ENCODE measurements around the gene TPBGL. TPM values are rescaled to one million over a fixed set of nuclear protein-coding genes. Genes with fewer than 3 reads are reported as not detected.

Gene TPBGL
- total RNA-seq, 1 donor from 2014 or later: 0.47 TPM

GRCh38 chr11:75199412-75199955 lies 41.1 kb upstream of the TPBGL start:
- no peak overlapping the region for H3K4me3 ChIP-seq
- no peaks in the 10 kb centered on the region for H3K9me3 ChIP-seq
- peaks cover 24% of the 10 kb centered on the region for H3K4me1 ChIP-seq
- H3K27ac ChIP-seq: no peak overlapping the region
- H3K27me3 ChIP-seq (ENCODE audit: low read depth): no peaks in the 10 kb centered on the region
- intact Hi-C loops (cut with DNase I): no loop called here
- no peak for ATAC-seq
- no peak for DNase-seq
- H3K36me3 ChIP-seq: peaks cover 52% of the 10 kb centered on the region
- TF ChIP-seq CTCF (IDR thresholded peaks at IDR 0.05): no peak

GRCh38 chr11:75200051-75200450 lies 40.5 kb upstream of the TPBGL start:
- DNase-seq: no peak
- no peak overlapping the region for H3K4me3 ChIP-seq
- H3K36me3 ChIP-seq: peaks cover 52% of the 10 kb centered on the region
- no peak overlapping the region for H3K27ac ChIP-seq
- no peak for ATAC-seq
- peaks cover 18% of the 10 kb centered on the region for H3K4me1 ChIP-seq
- no peaks in the 10 kb centered on the region for H3K9me3 ChIP-seq
- no peaks in the 10 kb centered on the region for H3K27me3 ChIP-seq (ENCODE audit: low read depth)
- TF ChIP-seq CTCF (IDR thresholded peaks at IDR 0.05): no peak
- intact Hi-C loops (cut with DNase I): loop anchor here (10.0 kb wide), 1 partner anchor 55 kb away; no protein-coding TSS in a partner anchor

GRCh38 chr11:75200531-75200930 lies 40.0 kb upstream of the TPBGL start:
- Histone ChIP-seq H3K36me3 (peaks cover 52% of the 10 kb centered on the region), H3K4me3 (no peak overlapping the region), H3K27ac (no peak overlapping the region), H3K9me3 (no peaks in the 10 kb centered on the region), H3K4me1 (peaks cover 13% of the 10 kb centered on the region), H3K27me3 (ENCODE audit: low read depth) (no peaks in the 10 kb centered on the region)
- intact Hi-C loops (cut with DNase I): loop anchor here (10.0 kb wide), 1 partner anchor 56 kb away; no protein-coding TSS in a partner anchor
- no peak for TF ChIP-seq CTCF (IDR thresholded peaks at IDR 0.05)
- ATAC-seq (no peak), DNase-seq (no peak)

- intact Hi-C loops (cut with DNase I): loop anchor here (10.0 kb wide), 1 partner anchor 57 kb away; no protein-coding TSS in a partner anchor
- Histone ChIP-seq H3K4me3 (no peak overlapping the region), H3K4me1 (peaks cover under 1% of the 10 kb centered on the region), H3K9me3 (no peaks in the 10 kb centered on the region), H3K36me3 (peaks cover 45% of the 10 kb centered on the region), H3K27ac (no peak overlapping the region), H3K27me3 (ENCODE audit: low read depth) (no peaks in the 10 kb centered on the region)
- TF ChIP-seq CTCF (IDR thresholded peaks at IDR 0.05): no peak
- ATAC-seq (no peak), DNase-seq (no peak)
Measured at GRCh38 chr11:75201771-75202170, 38.8 kb upstream of the TPBGL start.

- DNase-seq (no peak), ATAC-seq (no peak)
- Histone ChIP-seq H3K36me3 (peaks cover 41% of the 10 kb centered on the region), H3K9me3 (no peaks in the 10 kb centered on the region), H3K4me3 (no peak overlapping the region), H3K4me1 (no peaks in the 10 kb centered on the region), H3K27ac (no peak overlapping the region), H3K27me3 (ENCODE audit: low read depth) (no peaks in the 10 kb centered on the region)
- TF ChIP-seq CTCF (IDR thresholded peaks at IDR 0.05): no peak
- intact Hi-C loops (cut with DNase I): loop anchor here (10.0 kb wide), 1 partner anchor 57 kb away; no protein-coding TSS in a partner anchor
Measured at GRCh38 chr11:75202195-75202594, 38.4 kb upstream of the TPBGL start.

Measured in lower lobe of right lung (tissue), 2 donors.